Endothelial cell of umbilical vein (primary cell): Measurements from ENCODE around the gene TNS1. TPM values are rescaled to one million over a fixed set of nuclear protein-coding genes. Genes with fewer than 3 reads are reported as not detected.

Experiments used
- BruUV-seq: library from RNA; stranded (reverse); fragments of 400-500 nt; replicated peaks from 2 replicates; lab custom pipeline; 2021; lab: Mats Ljungman, UMichigan
- CTCF ChIA-PET: fragments of 300-600, 350-600 bp; sonication (Branson Sonifier 250); formaldehyde crosslinking; loops from one replicate; lab custom pipeline; 2021; ENCODE audit warnings: antibody characterized with exemption, inconsistent platforms; lab: Charles Lee
- POLR2A ChIA-PET: fragments of 300-600, 350-600 bp; sonication (Branson Sonifier 250); formaldehyde crosslinking; loops from one replicate; lab custom pipeline; 2021; ENCODE audit warnings: antibody characterized with exemption, inconsistent platforms; lab: Charles Lee
- DNase-seq: peaks from one replicate; pipeline ENCODE4 v3.0.0-alpha.2; 2011; ENCODE audit warnings: low read depth, low spot score
- FAIRE-seq: peaks from 2 replicates; lab custom pipeline; 2011; peaks lifted over from hg19 to GRCh38; lab: Jason Lieb, UNC
- H2AFZ ChIP-seq: 2 replicates; pipeline ENCODE4 v1.6.0; 2012; ENCODE audit warnings: low read depth, low read length, control low read depth, inconsistent platforms
- H3K27ac ChIP-seq: 2 replicates; pipeline ENCODE4 v1.5.1; 2011; ENCODE audit warnings: low read depth, mild to moderate bottlenecking, control low read depth, low read length, moderate library complexity; ENCODE audit not compliant: insufficient read depth
- H3K27me3 ChIP-seq, 2 experiments: 2 replicates each; pipeline versions ENCODE4 v1.6.0 to v1.6.1; 2011; ENCODE audit warnings: low read length in 2 of 2, mixed read lengths in 1 of 2; ENCODE audit not compliant: control insufficient read depth in 2 of 2, insufficient read depth in 2 of 2
- H3K36me3 ChIP-seq, 2 experiments: 2 replicates in 1 of 2; 3 replicates in 1 of 2; pipeline ENCODE4 v1.5.1; 2011; ENCODE audit warnings: low read length in 2 of 2, mild to moderate bottlenecking in 1 of 2, moderate library complexity in 1 of 2; ENCODE audit not compliant: control insufficient read depth in 2 of 2, insufficient read depth in 2 of 2; ENCODE audit errors: extremely low read depth in 1 of 2
- H3K4me1 ChIP-seq: 3 replicates; pipeline ENCODE4 v1.5.1; 2011; ENCODE audit warnings: mild to moderate bottlenecking, low read length; ENCODE audit not compliant: control insufficient read depth, insufficient read depth; ENCODE audit errors: extremely low read depth
- H3K4me2 ChIP-seq: 2 replicates; pipeline ENCODE4 v1.6.1; 2011; ENCODE audit warnings: low read length, control low read depth, mixed read lengths; ENCODE audit not compliant: insufficient read depth
- H3K4me3 ChIP-seq, 3 experiments: fragments of 200-600 bp in 1 of 3; sonication (generic), shearing (Covaris generic) in 1 of 3; replicated peaks in 1 of 3; 2 replicates each; pipeline ENCODE4 v1.5.1; 2011 to 2016; ENCODE audit warnings: control low read depth in 3 of 3, low read length in 3 of 3, mild to moderate bottlenecking in 2 of 3, inconsistent platforms in 1 of 3, low read depth in 1 of 3, moderate library complexity in 1 of 3; ENCODE audit not compliant: insufficient read depth in 1 of 3
- H3K79me2 ChIP-seq: 2 replicates; pipeline ENCODE4 v1.6.0; 2012; ENCODE audit warnings: low read length, inconsistent platforms; ENCODE audit not compliant: control insufficient read depth, insufficient read depth
- H3K9ac ChIP-seq: replicated peaks from 2 replicates; pipeline ENCODE3; 2011; ENCODE audit warnings: low read length, control low read depth; ENCODE audit not compliant: insufficient read depth; ENCODE audit errors: extremely low read depth
- H3K9me1 ChIP-seq: replicated peaks from 3 replicates; pipeline ENCODE4 v1.6.0; 2011; ENCODE audit warnings: mild to moderate bottlenecking, low read length; ENCODE audit not compliant: control insufficient read depth, insufficient read depth; ENCODE audit errors: extremely low read depth
- H3K9me3 ChIP-seq: replicated peaks from 2 replicates; pipeline ENCODE4 v1.5.1; 2012; ENCODE audit warnings: low read length, inconsistent platforms; ENCODE audit not compliant: control insufficient read depth, insufficient read depth
- H4K20me1 ChIP-seq: replicated peaks from 2 replicates; pipeline ENCODE3; 2011; ENCODE audit warnings: mild to moderate bottlenecking, low read length; ENCODE audit not compliant: control insufficient read depth, insufficient read depth; ENCODE audit errors: extremely low read depth
- CTCF ChIP-seq, 2 donors: IDR thresholded peaks; 1 replicate in 1 of 2; 2 replicates in 1 of 2; pipeline ENCODE4 v1.5.1; 2011; ENCODE audit warnings: low read length in 2 of 2, mild to moderate bottlenecking in 2 of 2, moderate library complexity in 2 of 2, control low read depth in 1 of 2, inconsistent platforms in 1 of 2, low read depth in 1 of 2; ENCODE audit not compliant: insufficient read depth in 1 of 2; ENCODE audit errors: extremely low read depth in 1 of 2
- FOS ChIP-seq: IDR thresholded peaks from 2 replicates; pipeline ENCODE4 v1.6.1; 2011; ENCODE audit warnings: mild to moderate bottlenecking, low read length, moderate library complexity, borderline replicate concordance; ENCODE audit not compliant: insufficient read depth
- GATA2 ChIP-seq: IDR thresholded peaks from 2 replicates; pipeline ENCODE4 v1.7.0; 2011; ENCODE audit warnings: low read depth, mild to moderate bottlenecking, moderate library complexity, mixed read lengths, low read length; ENCODE audit not compliant: insufficient read length, insufficient read depth
- JUN ChIP-seq: IDR thresholded peaks from 2 replicates; pipeline ENCODE4 v1.6.1; 2011; ENCODE audit warnings: borderline replicate concordance, low read depth; ENCODE audit not compliant: insufficient read length, insufficient read depth
- MYC ChIP-seq: IDR thresholded peaks from one replicate; pipeline ENCODE4 v1.6.1; 2011; ENCODE audit warnings: mild to moderate bottlenecking, low read depth, low read length
- POLR2A ChIP-seq: IDR thresholded peaks from 2 replicates; pipeline ENCODE4 v1.6.1; 2012; ENCODE audit warnings: low read depth, mild to moderate bottlenecking, control low read depth, low read length
- POLR2AphosphoS5 ChIP-seq: IDR thresholded peaks from 2 replicates; pipeline ENCODE4 v1.6.1; 2012; ENCODE audit warnings: low read depth, mild to moderate bottlenecking, control low read depth, low read length, moderate library complexity; ENCODE audit not compliant: insufficient read depth
- dilution Hi-C: fragments of 300-500 bp; cut with MboI; formaldehyde crosslinking; loops from one replicate; pipeline ENCODE4 v1.15.0; 2019; ENCODE audit warnings: low sequenced_read_pairs; ENCODE audit not compliant: extremely low pct_ligation_motif_present
- intact Hi-C: fragments of 100-400 bp; cut with micrococcal nuclease; formaldehyde crosslinking; loops from one replicate; pipeline ENCODE4 v1.10.0; 2022
- polyA plus RNA-seq, 4 experiments: library from polyadenylated mRNA; depleted of rRNA in 3 of 4; stranded (reverse) in 3 of 4; unstranded in 1 of 4; fragments of >200 nt; gene quantifications; 2 replicates each; pipeline versions ENCODE4 v1.2.1 to v1.2.3, GENCODE V29; 2011 to 2012; ENCODE audit warnings: missing spikeins in 1 of 4
- total RNA-seq: library from RNA; stranded (reverse); gene quantifications from 2 replicates; pipeline ENCODE4 v1.2.3, GENCODE V29; 2021

Gene TNS1
- total and polyA plus RNA-seq, 2 donors (not counting 3 experiments of a cell fraction or from before 2014, with no cell fraction given), result 11.0 to 52.1 TPM

- Histone ChIP-seq H3K4me3 (no peak overlapping the region), H3K9me3 (no peaks in the 10 kb centered on the region), H3K27me3 (no peaks in the 10 kb centered on the region), H3K4me1 (peaks cover 33% of the 10 kb centered on the region), H2AFZ (no peak overlapping the region), H3K27ac (no peak overlapping the region), H3K79me2 (no peaks in the 10 kb centered on the region), H3K36me3 (no peaks in the 10 kb centered on the region), H3K9me1 (no peaks in the 10 kb centered on the region), H4K20me1 (no peaks in the 10 kb centered on the region), H3K9ac (no peak overlapping the region), H3K4me2 (no peak overlapping the region)
- no peak for DNase-seq
- intact Hi-C loops, result no loop called here
- BruUV-seq, result no TSS peak
- peak; percentile 43 for TF ChIP-seq FOS
- TF ChIP-seq JUN, result no peak
- CTCF ChIA-PET, result interaction anchor here (1.0 to 6.8 kb wide), 3 partner anchors 18 to 208 kb away, joined by 3 to 196 read pairs (median 35); no protein-coding TSS in a partner anchor
- FAIRE-seq, result no peak
- dilution Hi-C loops, result no loop called here
- POLR2A ChIA-PET, result interaction anchor here (0.6 kb wide), 1 partner anchor 11 kb away, joined by 4 read pairs; no protein-coding TSS in a partner anchor
Measured at GRCh38 chr2:217996361-217996760, 6.4 kb downstream of the TNS1 start.

DNA sequence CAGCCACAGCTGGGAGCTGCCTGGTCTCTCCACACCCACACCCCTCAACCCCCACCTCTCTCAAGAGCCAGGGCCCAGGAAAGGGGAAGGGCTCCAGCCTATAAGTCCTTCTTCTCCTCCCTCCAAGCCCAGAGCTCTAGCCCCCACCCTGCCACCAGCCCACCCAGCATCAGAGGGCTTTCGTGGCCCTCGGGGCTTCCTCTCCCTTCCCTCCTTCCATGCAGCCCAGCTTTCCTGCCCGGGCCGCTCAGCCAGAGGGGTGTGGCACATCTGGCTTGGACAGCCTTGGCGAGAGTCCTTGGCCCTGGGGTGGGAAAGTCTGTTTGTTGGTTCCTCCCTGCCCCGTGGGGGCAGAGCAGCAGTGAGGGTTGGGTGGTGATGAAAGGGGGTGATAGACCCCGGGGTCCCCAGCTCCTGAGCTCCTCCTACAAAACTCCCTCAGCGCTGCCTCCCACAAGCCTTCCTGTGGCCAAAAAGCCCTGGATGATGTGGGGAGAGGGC is 7.0 kb downstream of the TNS1 start:
- intact Hi-C loops, result loop anchor here (2.0 kb wide), 1 partner anchor 73 kb away; the partner anchor contains the start of gene RUFY4
- Histone ChIP-seq H2AFZ (no peak overlapping the region), H3K4me3 (no peak overlapping the region), H3K4me2 (no peak overlapping the region), H3K9me3 (no peaks in the 10 kb centered on the region), H3K4me1 (peaks cover 33% of the 10 kb centered on the region), H3K9ac (no peak overlapping the region), H4K20me1 (no peaks in the 10 kb centered on the region), H3K36me3 (no peaks in the 10 kb centered on the region), H3K27me3 (no peaks in the 10 kb centered on the region), H3K79me2 (no peaks in the 10 kb centered on the region), H3K27ac (no peak overlapping the region), H3K9me1 (no peaks in the 10 kb centered on the region)
- no TSS peak for BruUV-seq
- POLR2A ChIA-PET, result interaction anchor here (0.6 kb wide), 1 partner anchor 11 kb away, joined by 4 read pairs; no protein-coding TSS in a partner anchor
- FAIRE-seq (no peak), DNase-seq (no peak)
- CTCF ChIA-PET, result interaction anchor here (1.0 to 6.8 kb wide), 4 partner anchors 12 to 207 kb away, joined by 3 to 196 read pairs (median 19); no protein-coding TSS in a partner anchor
- dilution Hi-C loops, result no loop called here
- TF ChIP-seq POLR2A (no peak), POLR2AphosphoS5 (no peak), CTCF (IDR thresholded peaks at IDR 0.05; ENCODE audit: extremely low read depth in 1 of 2, insufficient read depth in 1 of 2, low read depth in 1 of 2, low read length in 2 of 2) (no peak), MYC (no peak), GATA2 (no peak)
